Measurements from ENCODE around the gene TMEM222. TPM values are rescaled to one million over a fixed set of nuclear protein-coding genes. Genes with fewer than 3 reads are reported as not detected.

Gene TMEM222
- polyA plus RNA-seq, 4 donors, result 30.3 to 51.7 (median 36.9) TPM

- H3K36me3 ChIP-seq (ENCODE audit: control insufficient read depth in 3 of 3, insufficient read depth in 2 of 3, low read depth in 1 of 3, low read length in 3 of 3), result peaks cover 0 to 16% (median 4%) of the 10 kb centered on the region in 3 donors
These were observed 39.1 kb downstream of the TMEM222 start for GRCh38 chr1:27361044-27361402.

GRCh38 chr1:27361553-27361952 is 39.6 kb downstream of the TMEM222 start:
- H3K4me1 ChIP-seq (ENCODE audit: control insufficient read depth in 3 of 3, insufficient read depth in 2 of 3, low read depth in 1 of 3, low read length in 2 of 3), result peaks cover 0 to 31% (median 4%) of the 10 kb centered on the region in 3 donors
- peaks cover 0 to 35% (median 0%) of the 10 kb centered on the region in 3 donors for H3K27me3 ChIP-seq (ENCODE audit: control insufficient read depth in 3 of 3, insufficient read depth in 3 of 3, low read length in 3 of 3)
- H3K9me3 ChIP-seq (ENCODE audit: control insufficient read depth in 2 of 2, insufficient read depth in 1 of 2, low read depth in 1 of 2, low read length in 1 of 2), result no peaks in the 10 kb centered on the region
- FAIRE-seq (no peak), DNase-seq (no peak)
- WGBS, 3 donors, result 89 to 94% (median 90%) methylated on average over 8 of the region's 8 CpGs
- H3K4me3 ChIP-seq (ENCODE audit: low read depth in 1 of 3, low read length in 3 of 3), result no peak overlapping the region
- no peak overlapping the region for H3K27ac ChIP-seq (ENCODE audit: low read depth in 1 of 3, low read length in 2 of 3)
- peaks cover 0 to 16% (median 3%) of the 10 kb centered on the region in 3 donors for H3K36me3 ChIP-seq (ENCODE audit: control insufficient read depth in 3 of 3, insufficient read depth in 2 of 3, low read depth in 1 of 3, low read length in 3 of 3)

More at GRCh38 chr1:27361044-27361402, 39.1 kb downstream of the TMEM222 start:
- no peak overlapping the region for H3K4me3 ChIP-seq (ENCODE audit: low read depth in 1 of 3, low read length in 3 of 3)
- 83 to 85% (median 84%) methylated on average over 21 of the region's 21 CpGs for WGBS, 3 donors
- FAIRE-seq, result no peak
- no peak overlapping the region for H3K27ac ChIP-seq (ENCODE audit: low read depth in 1 of 3, low read length in 2 of 3)
- DNase-seq, result no peak
- H3K27me3 ChIP-seq (ENCODE audit: control insufficient read depth in 3 of 3, insufficient read depth in 3 of 3, low read length in 3 of 3), result peaks cover 0 to 35% (median 0%) of the 10 kb centered on the region in 3 donors
- H3K4me1 ChIP-seq (ENCODE audit: control insufficient read depth in 3 of 3, insufficient read depth in 2 of 3, low read depth in 1 of 3, low read length in 2 of 3), result peaks cover 0 to 33% (median 4%) of the 10 kb centered on the region in 3 donors
- no peaks in the 10 kb centered on the region for H3K9me3 ChIP-seq (ENCODE audit: control insufficient read depth in 2 of 2, insufficient read depth in 1 of 2, low read depth in 1 of 2, low read length in 1 of 2)

- Histone ChIP-seq H3K9me3 (ENCODE audit: control insufficient read depth in 2 of 2, insufficient read depth in 1 of 2, low read depth in 1 of 2, low read length in 1 of 2) (no peaks in the 10 kb centered on the region), H3K4me1 (ENCODE audit: control insufficient read depth in 3 of 3, insufficient read depth in 2 of 3, low read depth in 1 of 3, low read length in 2 of 3) (peaks cover 0 to 26% (median 4%) of the 10 kb centered on the region in 3 donors), H3K27ac (ENCODE audit: low read depth in 1 of 3, low read length in 2 of 3) (no peak overlapping the region), H3K4me3 (ENCODE audit: low read depth in 1 of 3, low read length in 3 of 3) (no peak overlapping the region), H3K27me3 (ENCODE audit: control insufficient read depth in 3 of 3, insufficient read depth in 3 of 3, low read length in 3 of 3) (peaks cover 0 to 20% (median 0%) of the 10 kb centered on the region in 3 donors), H3K36me3 (ENCODE audit: control insufficient read depth in 3 of 3, insufficient read depth in 2 of 3, low read depth in 1 of 3, low read length in 3 of 3) (peaks cover 0 to 16% (median 0%) of the 10 kb centered on the region in 3 donors)
- 88 to 89% (median 89%) methylated on average over 26 of the region's 26 CpGs for WGBS, 3 donors
- no peak for FAIRE-seq
- DNase-seq, result no peak
These were observed 42.1 kb downstream of the TMEM222 start for GRCh38 chr1:27363766-27364695.

GRCh38 chr1:27364696-27365371 is 42.9 kb downstream of the TMEM222 start:
- H3K4me3 ChIP-seq (ENCODE audit: low read depth in 1 of 3, low read length in 3 of 3), result peak overlapping the region in 1 of 3 donors; percentile 53
- peak overlapping the region in 2 of 3 donors; percentile 84 to 90 for H3K27ac ChIP-seq (ENCODE audit: low read depth in 1 of 3, low read length in 2 of 3)
- H3K36me3 ChIP-seq (ENCODE audit: control insufficient read depth in 3 of 3, insufficient read depth in 2 of 3, low read depth in 1 of 3, low read length in 3 of 3), result peaks cover 0 to 16% (median 0%) of the 10 kb centered on the region in 3 donors
- WGBS, 3 donors, result 75 to 77% (median 75%) methylated on average over 11 of the region's 11 CpGs
- H3K9me3 ChIP-seq (ENCODE audit: control insufficient read depth in 2 of 2, insufficient read depth in 1 of 2, low read depth in 1 of 2, low read length in 1 of 2), result no peaks in the 10 kb centered on the region
- DNase-seq (no peak), FAIRE-seq (no peak)
- peaks cover 0 to 12% (median 0%) of the 10 kb centered on the region in 3 donors for H3K27me3 ChIP-seq (ENCODE audit: control insufficient read depth in 3 of 3, insufficient read depth in 3 of 3, low read length in 3 of 3)
- peaks cover 0 to 22% (median 4%) of the 10 kb centered on the region in 3 donors for H3K4me1 ChIP-seq (ENCODE audit: control insufficient read depth in 3 of 3, insufficient read depth in 2 of 3, low read depth in 1 of 3, low read length in 2 of 3)

- WGBS, 3 donors, result 2 to 4% (median 3%) methylated on average over 40 of the region's 40 CpGs
- Histone ChIP-seq H3K36me3 (ENCODE audit: control insufficient read depth in 3 of 3, insufficient read depth in 2 of 3, low read depth in 1 of 3, low read length in 3 of 3) (peaks cover 0 to 16% (median 0%) of the 10 kb centered on the region in 3 donors), H3K9me3 (ENCODE audit: control insufficient read depth in 2 of 2, insufficient read depth in 1 of 2, low read depth in 1 of 2, low read length in 1 of 2) (no peaks in the 10 kb centered on the region), H3K27ac (ENCODE audit: low read depth in 1 of 3, low read length in 2 of 3) (peak overlapping the region in 2 of 3 donors; percentile 89 to 90), H3K4me3 (ENCODE audit: low read depth in 1 of 3, low read length in 3 of 3) (peak overlapping the region; percentile 53 to 67 (median 55)), H3K4me1 (ENCODE audit: control insufficient read depth in 3 of 3, insufficient read depth in 2 of 3, low read depth in 1 of 3, low read length in 2 of 3) (peaks cover 0 to 18% (median 4%) of the 10 kb centered on the region in 3 donors), H3K27me3 (ENCODE audit: control insufficient read depth in 3 of 3, insufficient read depth in 3 of 3, low read length in 3 of 3) (peaks cover 0 to 8% (median 0%) of the 10 kb centered on the region in 3 donors)
- FAIRE-seq (no peak), DNase-seq (peak; percentile 82 to 89)
These were observed 43.6 kb downstream of the TMEM222 start for GRCh38 chr1:27365372-27366112.

DNA sequence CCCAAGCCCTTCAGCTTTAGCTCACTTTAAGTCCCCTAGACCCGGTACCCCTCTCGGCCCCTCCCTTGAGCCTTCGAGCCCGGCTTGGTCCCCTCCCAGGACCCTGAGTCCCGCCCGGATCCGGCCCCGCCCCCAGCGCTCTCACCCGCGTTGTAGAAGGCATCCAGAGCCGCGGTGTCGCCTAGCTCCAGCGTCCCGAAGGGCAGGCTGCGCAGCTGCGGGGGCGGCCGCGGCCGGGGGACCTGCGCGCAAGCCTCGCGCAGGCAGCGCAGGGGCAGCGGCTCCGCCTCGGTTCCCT is 44.1 kb downstream of the TMEM222 start:
- H3K4me1 ChIP-seq (ENCODE audit: control insufficient read depth in 3 of 3, insufficient read depth in 2 of 3, low read depth in 1 of 3, low read length in 2 of 3), result peaks cover 0 to 18% (median 4%) of the 10 kb centered on the region in 3 donors
- peak overlapping the region; percentile 53 to 67 (median 55) for H3K4me3 ChIP-seq (ENCODE audit: low read depth in 1 of 3, low read length in 3 of 3)
- FAIRE-seq, result no peak
- WGBS, 3 donors, result 0 to 1% (median 0%) methylated on average over 21 to 30 of the region's 30 CpGs
- H3K36me3 ChIP-seq (ENCODE audit: control insufficient read depth in 3 of 3, insufficient read depth in 2 of 3, low read depth in 1 of 3, low read length in 3 of 3), result peaks cover 0 to 16% (median 0%) of the 10 kb centered on the region in 3 donors
- H3K27me3 ChIP-seq (ENCODE audit: control insufficient read depth in 3 of 3, insufficient read depth in 3 of 3, low read length in 3 of 3), result peaks cover 0 to 2% (median 0%) of the 10 kb centered on the region in 3 donors
- no peaks in the 10 kb centered on the region for H3K9me3 ChIP-seq (ENCODE audit: control insufficient read depth in 2 of 2, insufficient read depth in 1 of 2, low read depth in 1 of 2, low read length in 1 of 2)
- peak; percentile 53 to 84 for DNase-seq
- H3K27ac ChIP-seq (ENCODE audit: low read depth in 1 of 3, low read length in 2 of 3), result peak overlapping the region in 2 of 3 donors; percentile 89 to 90

GRCh38 chr1:27366411-27367159 is 44.6 kb downstream of the TMEM222 start, which contains the start of gene MAP3K6:
MAP3K6 (minus strand) TSS chr1:27366961; CDS start chr1:27366597, 364 bp downstream.
- Histone ChIP-seq H3K4me3 (ENCODE audit: low read depth in 1 of 3, low read length in 3 of 3) (peak within 1 kb of the TSS; percentile 53 to 67 (median 55)), H3K27me3 (ENCODE audit: control insufficient read depth in 3 of 3, insufficient read depth in 3 of 3, low read length in 3 of 3) (no peaks in the 10 kb centered on the region), H3K4me1 (ENCODE audit: control insufficient read depth in 3 of 3, insufficient read depth in 2 of 3, low read depth in 1 of 3, low read length in 2 of 3) (peaks cover 0 to 18% (median 4%) of the 10 kb centered on the region in 3 donors), H3K36me3 (ENCODE audit: control insufficient read depth in 3 of 3, insufficient read depth in 2 of 3, low read depth in 1 of 3, low read length in 3 of 3) (peaks cover 0 to 16% (median 0%) of the 10 kb centered on the region in 3 donors), H3K27ac (ENCODE audit: low read depth in 1 of 3, low read length in 2 of 3) (peak within 1 kb of the TSS; percentile 53 to 90 (median 89)), H3K9me3 (ENCODE audit: control insufficient read depth in 2 of 2, insufficient read depth in 1 of 2, low read depth in 1 of 2, low read length in 1 of 2) (no peaks in the 10 kb centered on the region)
- FAIRE-seq (no peak), DNase-seq (peak; percentile 84 to 85)
- WGBS, 3 donors, result 1 to 2% (median 1%) methylated on average over 59 to 67 of the region's 67 CpGs

Measured in small intestine (tissue), 7 donors.